ENCODE measurements around the gene SOCS1.

The SOCS1 gene

DNA sequence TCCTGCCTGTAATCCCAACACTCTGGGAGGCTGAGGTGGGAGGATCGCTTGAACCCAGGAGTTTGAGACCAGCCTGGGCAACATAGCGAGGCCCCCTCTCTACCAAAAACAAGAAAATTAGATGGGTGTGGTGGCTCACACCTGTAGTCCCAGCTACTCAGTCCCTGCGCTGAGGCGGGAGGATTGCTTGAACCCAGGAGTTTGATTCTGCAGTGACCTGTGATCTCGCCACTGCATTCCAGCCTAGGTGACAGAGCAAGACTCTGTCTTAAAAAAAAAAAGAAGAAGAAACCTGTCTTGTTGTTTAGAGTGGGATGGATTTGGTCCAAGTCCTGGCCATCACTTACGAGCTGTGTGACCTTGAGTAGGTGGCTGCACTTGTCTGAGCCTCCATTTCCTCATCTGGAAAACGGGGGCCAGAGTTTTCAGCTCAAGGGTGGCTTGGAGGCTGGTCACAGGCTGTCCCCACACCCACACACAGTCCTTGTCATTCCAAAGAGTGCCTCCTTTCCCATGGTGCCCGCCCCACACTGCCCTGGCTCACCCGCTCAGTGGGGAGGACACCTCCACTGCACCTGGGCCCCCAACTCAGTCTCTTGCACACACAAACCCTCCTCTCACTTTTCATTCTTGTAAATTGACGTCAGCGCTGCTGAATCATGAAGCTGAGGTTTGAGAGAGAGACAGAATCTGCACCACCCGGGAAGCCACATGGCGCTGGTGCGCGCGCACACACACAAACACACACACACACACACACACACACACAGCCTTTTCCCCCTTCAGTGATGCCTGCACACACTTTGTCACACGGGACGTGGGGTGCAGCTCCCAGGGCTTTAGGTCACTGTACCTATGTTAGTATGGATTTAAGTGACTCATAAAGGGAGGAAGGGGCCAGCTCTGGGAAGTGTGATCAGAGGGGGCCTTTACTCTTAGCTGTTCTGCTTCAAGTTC lies 4.2 kb downstream of the SOCS1 start:
- TF ChIP-seq, protein P1, sequence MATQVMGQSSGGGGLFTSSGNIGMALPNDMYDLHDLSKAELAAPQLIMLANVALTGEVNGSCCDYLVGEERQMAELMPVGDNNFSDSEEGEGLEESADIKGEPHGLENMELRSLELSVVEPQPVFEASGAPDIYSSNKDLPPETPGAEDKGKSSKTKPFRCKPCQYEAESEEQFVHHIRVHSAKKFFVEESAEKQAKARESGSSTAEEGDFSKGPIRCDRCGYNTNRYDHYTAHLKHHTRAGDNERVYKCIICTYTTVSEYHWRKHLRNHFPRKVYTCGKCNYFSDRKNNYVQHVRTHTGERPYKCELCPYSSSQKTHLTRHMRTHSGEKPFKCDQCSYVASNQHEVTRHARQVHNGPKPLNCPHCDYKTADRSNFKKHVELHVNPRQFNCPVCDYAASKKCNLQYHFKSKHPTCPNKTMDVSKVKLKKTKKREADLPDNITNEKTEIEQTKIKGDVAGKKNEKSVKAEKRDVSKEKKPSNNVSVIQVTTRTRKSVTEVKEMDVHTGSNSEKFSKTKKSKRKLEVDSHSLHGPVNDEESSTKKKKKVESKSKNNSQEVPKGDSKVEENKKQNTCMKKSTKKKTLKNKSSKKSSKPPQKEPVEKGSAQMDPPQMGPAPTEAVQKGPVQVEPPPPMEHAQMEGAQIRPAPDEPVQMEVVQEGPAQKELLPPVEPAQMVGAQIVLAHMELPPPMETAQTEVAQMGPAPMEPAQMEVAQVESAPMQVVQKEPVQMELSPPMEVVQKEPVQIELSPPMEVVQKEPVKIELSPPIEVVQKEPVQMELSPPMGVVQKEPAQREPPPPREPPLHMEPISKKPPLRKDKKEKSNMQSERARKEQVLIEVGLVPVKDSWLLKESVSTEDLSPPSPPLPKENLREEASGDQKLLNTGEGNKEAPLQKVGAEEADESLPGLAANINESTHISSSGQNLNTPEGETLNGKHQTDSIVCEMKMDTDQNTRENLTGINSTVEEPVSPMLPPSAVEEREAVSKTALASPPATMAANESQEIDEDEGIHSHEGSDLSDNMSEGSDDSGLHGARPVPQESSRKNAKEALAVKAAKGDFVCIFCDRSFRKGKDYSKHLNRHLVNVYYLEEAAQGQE (IDR thresholded peaks at IDR 0.05; ENCODE audit: insufficient read depth in 1 of 2, low read depth in 2 of 2, low read length in 2 of 2): no peak
- TF ChIP-seq POLR2AphosphoS5 (IDR thresholded peaks at IDR 0.05; ENCODE audit: low read depth, low read length): peak; percentile 59; the same call in 1 of the 2 replicates

DNA sequence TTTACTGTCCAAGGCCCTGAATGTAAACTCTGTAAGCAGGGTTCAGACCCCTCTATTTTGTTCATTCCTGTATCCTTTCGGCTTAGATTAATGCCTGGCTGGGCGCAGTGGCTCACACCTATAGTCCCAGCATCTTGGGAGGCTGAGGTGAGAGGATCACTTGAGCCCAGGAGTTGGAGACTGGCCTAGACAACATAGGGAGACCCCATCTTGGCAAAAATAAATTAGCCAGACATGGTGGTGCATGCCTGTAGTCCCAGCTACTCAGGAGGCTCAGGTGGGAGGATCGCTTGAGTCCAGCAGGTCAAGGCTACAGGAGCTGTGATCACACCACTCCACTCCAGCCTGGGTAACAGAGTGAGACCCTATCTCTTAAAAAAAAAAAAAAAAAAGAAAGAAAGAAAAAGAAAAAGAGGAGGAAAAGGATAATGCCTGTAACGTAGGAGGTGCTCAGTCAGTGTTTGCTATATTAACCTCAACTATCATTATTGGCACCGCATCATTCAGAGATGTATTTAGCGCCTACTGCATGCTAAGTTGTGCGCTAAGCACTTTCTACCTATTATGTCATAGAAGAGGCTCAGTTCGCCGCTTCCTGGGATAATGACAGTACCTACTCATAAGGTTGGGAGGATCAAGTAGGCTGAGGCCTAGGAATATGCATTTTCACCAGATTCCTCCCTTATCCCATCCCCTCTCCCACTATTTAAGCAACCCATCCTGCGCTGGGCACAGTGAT lies 5.0 kb downstream of the SOCS1 start:
- TF ChIP-seq, protein P1 (IDR thresholded peaks at IDR 0.05; ENCODE audit: insufficient read depth in 1 of 2, low read depth in 2 of 2, low read length in 2 of 2): no peak
- TF ChIP-seq TAF1 (IDR thresholded peaks at IDR 0.05; ENCODE audit: borderline replicate concordance, insufficient read depth, low read length): no peak

DNA sequence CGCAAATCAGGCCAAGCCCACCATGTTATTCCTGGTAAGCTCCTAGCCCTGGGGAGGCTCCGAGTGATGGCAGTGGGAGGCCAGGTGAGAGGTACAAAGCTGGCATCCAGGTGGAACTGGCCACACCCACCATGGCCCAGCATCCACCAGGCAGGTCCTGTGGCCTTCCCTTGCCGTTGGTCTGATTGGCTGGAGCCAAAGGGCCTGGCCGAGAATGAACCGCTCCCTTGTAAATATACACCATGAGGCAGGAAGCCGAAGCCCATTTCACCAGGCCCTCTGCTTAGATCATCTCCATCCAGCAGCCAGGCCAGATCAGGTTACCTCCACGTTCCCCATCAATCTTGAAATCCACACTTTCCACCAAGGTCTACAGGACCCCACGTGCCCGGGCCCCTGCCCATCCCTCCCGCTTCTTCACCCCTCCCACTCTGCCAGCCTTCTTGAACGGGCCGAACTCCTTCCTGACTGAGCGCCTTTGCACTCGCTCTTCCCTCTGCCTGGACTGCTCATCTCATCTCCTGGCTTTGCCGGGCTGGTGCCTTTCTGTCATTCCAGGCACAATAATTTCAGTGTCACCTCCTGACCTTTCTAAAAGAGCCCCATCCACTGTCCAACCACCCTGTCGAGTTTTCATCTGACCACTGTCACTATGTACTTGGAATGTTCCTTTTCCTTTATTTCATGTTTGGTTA lies 5.8 kb downstream of the SOCS1 start:
- TF ChIP-seq SIN3A (IDR thresholded peaks at IDR 0.05; ENCODE audit: borderline replicate concordance, insufficient read depth, low read length) (no peak; the same call in 1 of the 2 replicates), FOXP2 (optimal IDR thresholded peaks at IDR 0.05; ENCODE audit: borderline replicate concordance, extremely low read depth, extremely low read length, insufficient read depth) (no peak), POLR2AphosphoS5 (IDR thresholded peaks at IDR 0.05; ENCODE audit: low read depth, low read length) (peak; percentile 59)

DNA sequence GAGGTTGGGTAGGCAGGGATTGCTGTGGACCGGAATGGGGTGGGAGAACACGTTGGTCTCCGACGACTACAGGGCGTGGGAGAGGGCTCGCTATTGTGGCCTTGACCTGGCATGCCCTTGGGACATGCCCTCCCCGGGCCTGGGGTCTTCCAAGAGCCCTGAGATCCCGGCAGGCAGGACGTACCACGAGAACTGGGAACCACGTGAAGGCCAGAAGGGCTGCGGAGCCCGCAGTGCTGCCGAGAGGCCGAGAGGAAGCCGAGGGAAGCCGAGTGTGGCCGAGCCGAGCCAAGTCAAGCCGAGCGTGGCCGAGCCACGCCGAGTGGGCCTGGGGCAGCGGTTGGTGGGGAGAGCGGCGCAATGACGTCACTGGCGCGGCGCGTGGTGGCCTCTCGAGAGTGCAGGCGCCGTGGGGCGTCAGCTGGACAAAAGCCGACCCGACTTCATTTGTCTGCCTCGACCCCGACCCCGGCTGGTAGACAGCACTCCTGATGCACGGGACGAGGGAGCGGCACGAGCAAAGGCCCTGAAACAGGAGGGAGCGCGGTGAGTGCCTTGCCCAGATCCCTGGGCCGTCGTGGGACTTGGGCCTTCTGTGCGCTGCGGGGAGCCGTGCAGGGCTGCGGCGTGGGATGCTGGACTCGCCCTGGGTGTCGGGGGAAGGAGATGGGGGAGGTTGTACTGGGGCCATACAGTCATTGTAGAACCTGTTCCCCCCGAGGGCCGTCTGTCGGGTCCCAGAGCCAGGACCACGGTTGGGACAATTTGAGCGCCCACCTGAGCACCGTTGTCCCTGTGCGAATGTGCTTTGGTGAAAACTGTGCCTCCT lies 6.6 kb downstream of the SOCS1 start:
- TF ChIP-seq SIN3A (IDR thresholded peaks at IDR 0.05; ENCODE audit: borderline replicate concordance, insufficient read depth, low read length) (no peak), POLR2AphosphoS5 (IDR thresholded peaks at IDR 0.05; ENCODE audit: low read depth, low read length) (no peak), TAF1 (IDR thresholded peaks at IDR 0.05; ENCODE audit: borderline replicate concordance, insufficient read depth, low read length) (no peak), FOXP2 (optimal IDR thresholded peaks at IDR 0.05; ENCODE audit: borderline replicate concordance, extremely low read depth, extremely low read length, insufficient read depth) (no peak)
- TF ChIP-seq, protein P1 (IDR thresholded peaks at IDR 0.05; ENCODE audit: insufficient read depth in 1 of 2, low read depth in 2 of 2, low read length in 2 of 2): no peak

DNA sequence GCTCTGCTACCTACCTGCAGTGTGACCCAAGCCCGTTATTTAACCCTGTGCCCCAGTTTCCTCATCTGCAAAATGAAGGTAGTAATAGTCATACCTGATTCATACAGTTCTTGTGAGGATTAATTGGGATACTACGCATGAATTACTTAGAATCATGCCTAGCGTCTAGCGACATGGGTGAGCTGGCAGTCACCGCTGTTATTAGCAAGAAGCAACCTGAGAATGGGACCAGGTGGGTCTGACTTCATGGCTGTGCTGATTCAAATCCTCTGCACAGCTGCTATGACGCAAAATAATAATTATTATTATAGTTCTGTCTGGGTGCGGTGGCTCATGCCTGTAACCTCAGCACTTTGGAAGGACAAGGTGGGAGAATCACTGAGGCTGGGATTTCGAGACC lies 7.9 kb downstream of the SOCS1 start:
- TF ChIP-seq SIN3A (IDR thresholded peaks at IDR 0.05; ENCODE audit: borderline replicate concordance, insufficient read depth, low read length): no peak
- no peak for TF ChIP-seq TAF1 (IDR thresholded peaks at IDR 0.05; ENCODE audit: borderline replicate concordance, insufficient read depth, low read length)
- no peak for TF ChIP-seq POLR2AphosphoS5 (IDR thresholded peaks at IDR 0.05; ENCODE audit: low read depth, low read length)
- TF ChIP-seq, protein P1 (IDR thresholded peaks at IDR 0.05; ENCODE audit: insufficient read depth in 1 of 2, low read depth in 2 of 2, low read length in 2 of 2): no peak
- TF ChIP-seq FOXP2 (optimal IDR thresholded peaks at IDR 0.05; ENCODE audit: borderline replicate concordance, extremely low read depth, extremely low read length, insufficient read depth): no peak

All from PFSK-1 (cell line).